ENCODE results near the gene AKAP8L. TPM values are rescaled to one million over a fixed set of nuclear protein-coding genes. Genes with fewer than 3 reads are reported as not detected.

AKAP8L gene
- total RNA-seq, 2 donors from 2014 or later: 147 to 196 TPM

DNA sequence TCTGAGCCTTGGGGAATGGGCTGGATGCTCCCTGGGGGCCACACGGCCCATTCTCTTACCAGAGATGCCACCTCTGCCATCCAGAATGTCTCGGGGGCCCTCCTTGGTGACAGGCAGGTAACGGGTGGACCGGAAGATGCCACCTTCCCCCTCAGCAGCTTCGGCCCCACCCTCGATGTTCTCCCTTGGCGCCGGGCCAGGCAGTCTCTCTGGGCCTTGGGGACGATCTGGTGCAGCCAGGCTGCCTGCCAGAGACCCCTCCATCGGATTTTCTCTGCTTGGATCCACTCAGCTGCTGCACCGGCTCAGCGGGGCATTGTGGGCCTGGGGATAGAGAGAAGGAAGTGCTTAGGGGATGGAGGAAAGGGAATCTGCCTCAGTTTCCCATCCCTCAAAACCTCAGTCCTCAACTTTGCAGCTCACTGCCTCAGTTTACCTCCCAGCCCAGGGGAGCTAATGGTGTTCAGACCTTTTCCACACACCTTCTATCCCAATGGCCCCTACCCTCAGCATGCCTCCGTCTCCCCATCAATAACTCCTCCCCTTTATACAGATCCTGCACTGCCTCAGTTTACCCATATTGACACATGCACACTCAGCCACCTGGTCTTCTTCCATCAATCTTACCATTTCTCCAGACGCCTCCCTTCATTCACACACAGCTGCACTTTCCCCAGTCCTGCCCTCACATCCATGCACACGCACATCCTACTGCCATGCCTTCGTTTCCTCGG lies 29.4 kb upstream of the AKAP8L start:
- WGBS, 2 donors: 57 to 62% methylated on average over 13 to 16 of the region's 17 CpGs
- TF ChIP-seq, protein P1, sequence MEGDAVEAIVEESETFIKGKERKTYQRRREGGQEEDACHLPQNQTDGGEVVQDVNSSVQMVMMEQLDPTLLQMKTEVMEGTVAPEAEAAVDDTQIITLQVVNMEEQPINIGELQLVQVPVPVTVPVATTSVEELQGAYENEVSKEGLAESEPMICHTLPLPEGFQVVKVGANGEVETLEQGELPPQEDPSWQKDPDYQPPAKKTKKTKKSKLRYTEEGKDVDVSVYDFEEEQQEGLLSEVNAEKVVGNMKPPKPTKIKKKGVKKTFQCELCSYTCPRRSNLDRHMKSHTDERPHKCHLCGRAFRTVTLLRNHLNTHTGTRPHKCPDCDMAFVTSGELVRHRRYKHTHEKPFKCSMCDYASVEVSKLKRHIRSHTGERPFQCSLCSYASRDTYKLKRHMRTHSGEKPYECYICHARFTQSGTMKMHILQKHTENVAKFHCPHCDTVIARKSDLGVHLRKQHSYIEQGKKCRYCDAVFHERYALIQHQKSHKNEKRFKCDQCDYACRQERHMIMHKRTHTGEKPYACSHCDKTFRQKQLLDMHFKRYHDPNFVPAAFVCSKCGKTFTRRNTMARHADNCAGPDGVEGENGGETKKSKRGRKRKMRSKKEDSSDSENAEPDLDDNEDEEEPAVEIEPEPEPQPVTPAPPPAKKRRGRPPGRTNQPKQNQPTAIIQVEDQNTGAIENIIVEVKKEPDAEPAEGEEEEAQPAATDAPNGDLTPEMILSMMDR (IDR thresholded peaks at IDR 0.05): no peak
- TF ChIP-seq POLR2A (IDR thresholded peaks at IDR 0.05): no peak
- Histone ChIP-seq H3K4me3 (no peak overlapping the region), H3K36me3 (replicated peaks in 1 of 2; ENCODE audit: insufficient read depth in 1 of 2, low read depth in 2 of 2) (no peaks in the 10 kb centered on the region), H3K27ac (peak overlapping the region in 1 of 4 donors; percentile 69), H3K9me3 (no peaks in the 10 kb centered on the region), H3K27me3 (no peaks in the 10 kb centered on the region), H3K4me1 (peaks cover 16% of the 10 kb centered on the region)
- ATAC-seq: no peak
- intact Hi-C loops (cut with DNase I): no loop called here
- peak in 1 of 4 donors; percentile 35 for DNase-seq

DNA sequence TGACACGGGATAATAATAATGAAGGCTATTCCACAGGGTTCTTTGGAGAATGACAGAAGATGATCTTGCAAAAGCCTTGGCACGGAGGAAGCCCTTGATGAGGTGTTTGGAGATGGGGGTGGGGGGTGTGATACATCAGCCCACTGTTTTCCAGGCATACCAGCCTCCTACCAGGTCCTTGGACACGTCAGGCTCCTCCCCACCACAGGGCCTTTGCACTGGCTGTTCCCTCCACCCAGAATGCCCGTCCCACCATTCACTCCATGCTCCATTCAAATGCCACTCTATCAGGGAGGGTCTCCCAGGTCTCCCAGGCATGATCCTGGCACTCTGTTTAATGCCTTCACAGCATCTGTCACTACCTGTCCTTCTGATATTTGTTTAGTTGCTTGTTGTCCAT lies 28.3 kb upstream of the AKAP8L start:
- TF ChIP-seq POLR2A (IDR thresholded peaks at IDR 0.05): no peak
- TF ChIP-seq, protein P1 (IDR thresholded peaks at IDR 0.05): no peak
- Histone ChIP-seq H3K27me3 (no peaks in the 10 kb centered on the region), H3K27ac (no peak overlapping the region), H3K4me1 (peaks cover 8% of the 10 kb centered on the region), H3K9me3 (no peaks in the 10 kb centered on the region), H3K4me3 (no peak overlapping the region), H3K36me3 (replicated peaks in 1 of 2; ENCODE audit: insufficient read depth in 1 of 2, low read depth in 2 of 2) (no peaks in the 10 kb centered on the region)
- intact Hi-C loops (cut with DNase I): no loop called here
- no peak for ATAC-seq
- 70 to 84% methylated on average over 4 of the region's 4 CpGs for WGBS, 2 donors
- no peak for DNase-seq

DNA sequence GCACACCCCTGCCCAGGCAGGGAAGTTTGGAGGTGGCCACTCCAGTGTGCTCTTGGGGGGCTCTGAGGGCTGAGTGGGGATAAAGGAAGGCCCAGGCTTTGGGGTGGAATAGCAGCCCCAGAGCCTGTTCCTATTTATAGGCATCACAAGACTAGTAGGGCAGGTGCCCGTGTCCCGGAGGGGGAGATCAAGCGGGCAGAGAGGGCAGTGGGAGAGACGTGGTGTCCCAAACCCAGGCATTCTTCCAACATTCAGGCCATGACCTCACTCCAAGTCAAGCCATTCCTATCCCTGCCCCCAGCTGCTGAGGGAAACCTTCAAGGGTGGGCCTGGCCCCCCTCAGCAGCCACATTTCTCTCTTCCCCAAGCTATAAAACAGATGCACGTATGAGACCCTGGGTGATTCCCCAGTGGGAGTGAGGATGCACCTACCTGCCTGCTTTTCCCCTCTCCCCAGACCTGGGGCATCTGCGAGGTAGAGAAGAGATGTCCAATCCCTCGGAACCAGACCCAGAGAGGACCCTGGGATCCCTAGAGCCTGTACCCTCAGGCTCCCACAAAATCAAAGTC lies 27.1 kb upstream of the AKAP8L start:
- WGBS, 2 donors: 50 to 62% methylated on average over 5 to 7 of the region's 7 CpGs
- TF ChIP-seq, protein P1 (IDR thresholded peaks at IDR 0.05): no peak
- no peak for TF ChIP-seq POLR2A (IDR thresholded peaks at IDR 0.05)
- ATAC-seq: no peak
- peak in 1 of 4 donors; percentile 9 for DNase-seq
- H3K4me1 ChIP-seq: peaks cover 8% of the 10 kb centered on the region
- no peak overlapping the region for H3K27ac ChIP-seq
- H3K27me3 ChIP-seq: no peaks in the 10 kb centered on the region
- no peaks in the 10 kb centered on the region for H3K36me3 ChIP-seq (replicated peaks in 1 of 2; ENCODE audit: insufficient read depth in 1 of 2, low read depth in 2 of 2)
- H3K4me3 ChIP-seq: no peak overlapping the region
- H3K9me3 ChIP-seq: no peaks in the 10 kb centered on the region
- intact Hi-C loops (cut with DNase I): no loop called here

GRCh38 chr19:15445227-15445605 lies 26.4 kb upstream of the AKAP8L start:
- intact Hi-C loops (cut with DNase I): no loop called here
- H3K4me3 ChIP-seq: no peak overlapping the region
- 87 to 89% methylated on average over 9 of the region's 9 CpGs for WGBS, 2 donors

More at GRCh38 chr19:15445227-15445605, 26.4 kb upstream of the AKAP8L start:
- no peaks in the 10 kb centered on the region for H3K9me3 ChIP-seq
- no peak for ATAC-seq
- H3K27ac ChIP-seq: no peak overlapping the region
- no peaks in the 10 kb centered on the region for H3K27me3 ChIP-seq
- peaks cover 8% of the 10 kb centered on the region for H3K4me1 ChIP-seq
- no peaks in the 10 kb centered on the region for H3K36me3 ChIP-seq (replicated peaks in 1 of 2; ENCODE audit: insufficient read depth in 1 of 2, low read depth in 2 of 2)
- TF ChIP-seq, protein P1 (IDR thresholded peaks at IDR 0.05): no peak
- TF ChIP-seq POLR2A (IDR thresholded peaks at IDR 0.05): no peak
- DNase-seq: no peak
